ENCODE measurements around the gene SENP3.
A peak's percentile ranks its signal among the peaks of the same experiment; 100 is the strongest.

GRCh38 chr17:7589204-7589868 lies 27.6 kb downstream of the SENP3 start:
- TF ChIP-seq POLR2A (IDR thresholded peaks at IDR 0.05; ENCODE audit: low read depth, low read length) (no peak), POLR2AphosphoS5 (IDR thresholded peaks at IDR 0.05; ENCODE audit: low read depth, low read length) (peak; percentile 8), TAF1 (IDR thresholded peaks at IDR 0.05; ENCODE audit: borderline replicate concordance, low read depth, low read length) (no peak)

Data from GM12892 (cell line).